ENCODE data around the gene ARSD. TPM values are rescaled to one million over a fixed set of nuclear protein-coding genes. Genes with fewer than 3 reads are reported as not detected.

ARSD gene
- total RNA-seq, 1 experiment from 2014 or later, result 8.0 TPM

DNA sequence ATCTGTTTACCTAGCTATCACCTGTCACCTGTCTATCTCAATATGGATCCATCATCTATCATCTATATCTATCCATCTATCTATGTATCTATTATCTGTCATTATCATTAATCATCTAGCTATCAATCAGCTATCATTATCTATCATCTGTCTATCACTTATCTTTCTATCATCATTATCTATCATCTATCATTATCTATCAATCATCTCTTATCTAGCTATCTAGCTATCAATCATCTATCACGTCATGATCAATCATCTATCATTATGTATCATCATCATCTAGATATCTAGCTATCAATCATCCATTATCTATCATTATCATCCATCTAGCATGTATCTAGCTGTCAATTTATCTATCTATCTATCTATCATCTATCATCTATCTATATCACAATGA, 7.9 kb downstream of the ARSD start:
- no peak overlapping the region for H3K9ac ChIP-seq (ENCODE audit: low read length)
- TF ChIP-seq CBX3 (IDR thresholded peaks at IDR 0.05; ENCODE audit: low read depth) (no peak), POLR2A (IDR thresholded peaks at IDR 0.05; ENCODE audit: borderline replicate concordance, extremely low read depth, insufficient read depth, insufficient read length) (no peak), ZNF274 (IDR thresholded peaks at IDR 0.05; ENCODE audit: low read depth, low read length) (no peak), ELF1 (IDR thresholded peaks at IDR 0.05; ENCODE audit: borderline replicate concordance, low read depth) (no peak), TCF7L2 (IDR thresholded peaks at IDR 0.05; ENCODE audit: borderline replicate concordance, extremely low read depth, insufficient read depth, insufficient read length) (no peak), CEBPB (IDR thresholded peaks at IDR 0.05; ENCODE audit: low read depth) (no peak), JUND (IDR thresholded peaks at IDR 0.05) (no peak), POLR2AphosphoS5 (IDR thresholded peaks at IDR 0.05; ENCODE audit: low read depth, low read length) (no peak), FOSL1 (IDR thresholded peaks at IDR 0.05; ENCODE audit: low read depth) (no peak), SP1 (IDR thresholded peaks at IDR 0.05; ENCODE audit: low read depth) (no peak)
- TF ChIP-seq, protein P1, sequence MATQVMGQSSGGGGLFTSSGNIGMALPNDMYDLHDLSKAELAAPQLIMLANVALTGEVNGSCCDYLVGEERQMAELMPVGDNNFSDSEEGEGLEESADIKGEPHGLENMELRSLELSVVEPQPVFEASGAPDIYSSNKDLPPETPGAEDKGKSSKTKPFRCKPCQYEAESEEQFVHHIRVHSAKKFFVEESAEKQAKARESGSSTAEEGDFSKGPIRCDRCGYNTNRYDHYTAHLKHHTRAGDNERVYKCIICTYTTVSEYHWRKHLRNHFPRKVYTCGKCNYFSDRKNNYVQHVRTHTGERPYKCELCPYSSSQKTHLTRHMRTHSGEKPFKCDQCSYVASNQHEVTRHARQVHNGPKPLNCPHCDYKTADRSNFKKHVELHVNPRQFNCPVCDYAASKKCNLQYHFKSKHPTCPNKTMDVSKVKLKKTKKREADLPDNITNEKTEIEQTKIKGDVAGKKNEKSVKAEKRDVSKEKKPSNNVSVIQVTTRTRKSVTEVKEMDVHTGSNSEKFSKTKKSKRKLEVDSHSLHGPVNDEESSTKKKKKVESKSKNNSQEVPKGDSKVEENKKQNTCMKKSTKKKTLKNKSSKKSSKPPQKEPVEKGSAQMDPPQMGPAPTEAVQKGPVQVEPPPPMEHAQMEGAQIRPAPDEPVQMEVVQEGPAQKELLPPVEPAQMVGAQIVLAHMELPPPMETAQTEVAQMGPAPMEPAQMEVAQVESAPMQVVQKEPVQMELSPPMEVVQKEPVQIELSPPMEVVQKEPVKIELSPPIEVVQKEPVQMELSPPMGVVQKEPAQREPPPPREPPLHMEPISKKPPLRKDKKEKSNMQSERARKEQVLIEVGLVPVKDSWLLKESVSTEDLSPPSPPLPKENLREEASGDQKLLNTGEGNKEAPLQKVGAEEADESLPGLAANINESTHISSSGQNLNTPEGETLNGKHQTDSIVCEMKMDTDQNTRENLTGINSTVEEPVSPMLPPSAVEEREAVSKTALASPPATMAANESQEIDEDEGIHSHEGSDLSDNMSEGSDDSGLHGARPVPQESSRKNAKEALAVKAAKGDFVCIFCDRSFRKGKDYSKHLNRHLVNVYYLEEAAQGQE (IDR thresholded peaks at IDR 0.05; ENCODE audit: low read depth), result no peak
- TF ChIP-seq, protein P2, sequence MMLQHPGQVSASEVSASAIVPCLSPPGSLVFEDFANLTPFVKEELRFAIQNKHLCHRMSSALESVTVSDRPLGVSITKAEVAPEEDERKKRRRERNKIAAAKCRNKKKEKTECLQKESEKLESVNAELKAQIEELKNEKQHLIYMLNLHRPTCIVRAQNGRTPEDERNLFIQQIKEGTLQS (IDR thresholded peaks at IDR 0.05), result no peak
- H3K9me3 ChIP-seq (ENCODE audit: control insufficient read depth in 1 of 2, insufficient read depth in 1 of 2, low read depth in 1 of 2, low read length in 2 of 2), result no peaks in the 10 kb centered on the region
- ATAC-seq (no peak), DNase-seq (ENCODE audit: low read depth, low spot score) (no peak)
- H3K4me3 ChIP-seq (replicated peaks in 1 of 2; ENCODE audit: low read depth in 1 of 2, low read length in 2 of 2), result no peak overlapping the region
- no peaks in the 10 kb centered on the region for H4K20me1 ChIP-seq (ENCODE audit: insufficient read depth)
- ChIA-PET RAD21 (ENCODE audit: low non-redundant PET in 1 of 2, low total read pairs in 2 of 2, uncharacterized antibody in 2 of 2, unreplicated experiment in 2 of 2) (no interaction called here), CTCF (no interaction called here), POLR2A (no interaction called here)
- peaks cover 5 to 8% of the 10 kb centered on the region in 2 experiments; a peak in 2 of 4 replicates for H3K4me1 ChIP-seq (ENCODE audit: control insufficient read depth in 1 of 2, insufficient read depth in 2 of 2, low read length in 2 of 2)
- intact Hi-C loops (cut with micrococcal nuclease), result no loop called here
- H2AFZ ChIP-seq (ENCODE audit: low read depth, low read length, poor library complexity, severe bottlenecking), result no peak overlapping the region
- H3K36me3 ChIP-seq (ENCODE audit: control insufficient read depth in 1 of 2, insufficient read depth in 2 of 2, low read length in 2 of 2), result no peaks in the 10 kb centered on the region
- H3K27ac ChIP-seq (ENCODE audit: low read depth, low read length), result no peak overlapping the region
- no peaks in the 10 kb centered on the region for H3K79me2 ChIP-seq (ENCODE audit: insufficient read depth, low read length)
- no TSS peak for BruUV-seq (replicated peaks)
- no peaks in the 10 kb centered on the region for H3K27me3 ChIP-seq (ENCODE audit: insufficient read depth, low read length)
- H3K4me2 ChIP-seq (ENCODE audit: low read length), result no peak overlapping the region
- H3K9me2 ChIP-seq (ENCODE audit: insufficient read depth), result no peaks in the 10 kb centered on the region

Measured in HCT116 (cell line).